ENCODE data around the gene PPM1E. TPM values are rescaled to one million over a fixed set of nuclear protein-coding genes. Genes with fewer than 3 reads are reported as not detected.

The PPM1E gene
- total RNA-seq, 1 donor from 2014 or later: 0.26 TPM

GRCh38 chr17:59000022-59000421 lies 244.4 kb downstream of the PPM1E start:
- H3K4me3 ChIP-seq (ENCODE audit: low read depth, low read length): no peak overlapping the region
- no peak for FAIRE-seq
- peaks cover 4% of the 10 kb centered on the region for H3K36me3 ChIP-seq (ENCODE audit: control insufficient read depth, insufficient read depth, low read length)

GRCh38 chr17:59001158-59001814 lies 245.6 kb downstream of the PPM1E start:
- H3K36me3 ChIP-seq (ENCODE audit: control insufficient read depth, insufficient read depth, low read length): peaks cover 2% of the 10 kb centered on the region
- DNase-seq (ENCODE audit: low read depth) (peak; percentile 72), FAIRE-seq (no peak)
- peak overlapping the region; percentile 1 for H3K4me3 ChIP-seq (ENCODE audit: low read depth, low read length)
- no peak for TF ChIP-seq CTCF (IDR thresholded peaks at IDR 0.05; ENCODE audit: insufficient read depth, low read length, severe bottlenecking)
- no peaks in the 10 kb centered on the region for H3K27me3 ChIP-seq (ENCODE audit: control insufficient read depth, insufficient read depth, low read length)

More at GRCh38 chr17:59000022-59000421, 244.4 kb downstream of the PPM1E start:
- no peaks in the 10 kb centered on the region for H3K27me3 ChIP-seq (ENCODE audit: control insufficient read depth, insufficient read depth, low read length)
- no peak for TF ChIP-seq CTCF (IDR thresholded peaks at IDR 0.05; ENCODE audit: insufficient read depth, low read length, severe bottlenecking)
- DNase-seq (ENCODE audit: low read depth): no peak

- Histone ChIP-seq H3K4me3 (ENCODE audit: low read depth, low read length) (no peak overlapping the region), H3K36me3 (ENCODE audit: control insufficient read depth, insufficient read depth, low read length) (peaks cover 2% of the 10 kb centered on the region), H3K27me3 (ENCODE audit: control insufficient read depth, insufficient read depth, low read length) (no peaks in the 10 kb centered on the region)
- no peak for TF ChIP-seq CTCF (IDR thresholded peaks at IDR 0.05; ENCODE audit: insufficient read depth, low read length, severe bottlenecking)
- DNase-seq (ENCODE audit: low read depth) (no peak), FAIRE-seq (no peak)
These were observed 246.5 kb downstream of the PPM1E start for GRCh38 chr17:59002126-59002525.

GRCh38 chr17:59002848-59003247 lies 247.2 kb downstream of the PPM1E start:
- no peak for DNase-seq (ENCODE audit: low read depth)
- Histone ChIP-seq H3K27me3 (ENCODE audit: control insufficient read depth, insufficient read depth, low read length) (no peaks in the 10 kb centered on the region), H3K36me3 (ENCODE audit: control insufficient read depth, insufficient read depth, low read length) (peaks cover 2% of the 10 kb centered on the region), H3K4me3 (ENCODE audit: low read depth, low read length) (no peak overlapping the region)
- no peak for FAIRE-seq
- no peak for TF ChIP-seq CTCF (IDR thresholded peaks at IDR 0.05; ENCODE audit: insufficient read depth, low read length, severe bottlenecking)

GRCh38 chr17:59003860-59004259 lies 248.2 kb downstream of the PPM1E start:
- FAIRE-seq: no peak
- TF ChIP-seq CTCF (IDR thresholded peaks at IDR 0.05; ENCODE audit: insufficient read depth, low read length, severe bottlenecking): no peak
- Histone ChIP-seq H3K36me3 (ENCODE audit: control insufficient read depth, insufficient read depth, low read length) (peaks cover 2% of the 10 kb centered on the region), H3K4me3 (ENCODE audit: low read depth, low read length) (no peak overlapping the region), H3K27me3 (ENCODE audit: control insufficient read depth, insufficient read depth, low read length) (no peaks in the 10 kb centered on the region)
- DNase-seq (ENCODE audit: low read depth): no peak

Data from bronchial epithelial cell (primary cell).